Muscle of arm (tissue), 12 donors: ENCODE results near the gene OR2H1. TPM values are rescaled to one million over a fixed set of nuclear protein-coding genes. Genes with fewer than 3 reads are reported as not detected.

ENCODE experiments used
- DNase-seq: peaks from one replicate; pipeline ENCODE4 v3.0.0-alpha.2; 2013
- polyA plus RNA-seq, 12 donors: library from polyadenylated mRNA; unstranded; fragments of 120-200 nt; gene quantifications; one replicate each; pipeline ENCODE4 v1.2.1, GENCODE V29; 2013; ENCODE audit not compliant: insufficient read length in 12 of 12

OR2H1 gene
- polyA plus RNA-seq, 12 donors, result not detected

DNA sequence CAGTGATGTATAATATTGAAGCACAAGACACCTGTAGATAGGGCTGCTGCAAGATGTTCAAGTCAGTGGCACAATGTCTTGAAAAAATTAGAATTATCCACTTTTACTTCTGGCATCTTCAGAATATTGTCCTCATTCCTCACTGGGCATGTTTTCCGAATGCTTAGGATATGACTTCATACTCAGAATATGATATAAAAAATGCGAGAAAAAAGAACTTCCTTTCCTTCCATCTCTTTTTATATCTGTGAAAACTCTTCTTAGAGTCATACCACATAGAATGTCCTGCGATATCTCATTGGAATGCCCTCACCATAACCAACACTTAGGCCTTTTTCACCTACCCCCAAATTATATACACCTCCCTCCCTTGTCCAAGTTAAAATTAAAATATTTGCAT, 26.2 kb downstream of the OR2H1 start:
- DNase-seq, result no peak

DNA sequence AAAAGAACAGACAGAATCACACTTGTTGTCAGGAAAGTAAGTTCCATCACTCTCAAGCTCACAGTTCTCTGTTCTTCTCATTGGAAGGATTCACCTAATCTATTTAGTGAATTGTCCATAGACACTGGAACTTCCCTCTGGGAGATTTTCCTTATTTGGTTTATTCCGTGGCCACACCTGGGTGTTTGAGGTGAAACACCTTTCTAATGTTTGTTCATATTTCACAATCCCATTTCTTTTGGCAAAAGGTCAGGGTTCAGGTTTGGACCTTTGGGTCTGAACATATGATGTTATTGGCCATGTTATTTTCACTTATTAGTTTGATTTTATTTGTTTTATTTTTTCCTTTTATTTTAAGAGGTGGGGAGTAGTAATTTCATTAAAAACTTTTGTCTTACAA, 26.8 kb downstream of the OR2H1 start:
- no peak for DNase-seq

DNA sequence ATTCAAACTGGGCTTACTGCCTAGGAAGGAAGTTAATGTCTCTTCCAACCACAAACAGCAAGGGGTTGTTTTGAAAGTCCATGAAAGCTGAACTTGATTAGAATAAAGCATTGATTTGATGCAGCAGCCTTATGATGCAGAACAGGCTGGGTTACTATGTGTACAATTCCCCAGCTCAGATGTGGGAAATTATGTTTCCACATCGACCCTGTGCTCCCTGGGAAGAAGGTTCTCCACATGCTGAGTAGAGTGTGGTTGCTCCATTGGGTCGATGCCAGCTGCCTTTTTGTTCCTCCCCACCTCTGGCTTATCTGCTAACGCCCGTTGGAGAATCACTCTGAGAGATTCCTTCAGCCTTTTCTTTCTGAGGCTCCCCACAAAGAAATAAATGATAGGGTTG, 29.6 kb downstream of the OR2H1 start:
- DNase-seq, result no peak

DNA sequence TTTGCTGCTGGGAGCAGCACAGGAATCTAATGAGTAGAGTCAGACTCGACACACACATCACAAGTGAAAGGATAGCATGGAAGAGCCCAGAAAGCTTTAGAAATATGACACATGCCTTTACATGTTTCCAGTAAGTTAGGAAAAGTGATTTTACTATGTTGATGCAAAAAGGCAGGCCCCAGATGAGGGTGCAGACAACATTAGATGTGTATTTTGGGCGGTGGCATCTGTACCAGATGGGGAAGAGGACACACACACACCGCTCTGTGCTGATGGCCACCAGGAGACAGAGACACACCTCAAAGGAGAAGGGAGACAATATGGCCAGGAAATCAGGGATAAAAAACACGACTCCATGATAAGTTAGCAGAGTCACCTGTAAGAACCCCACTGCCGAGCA, 30.2 kb downstream of the OR2H1 start:
- no peak for DNase-seq

DNA sequence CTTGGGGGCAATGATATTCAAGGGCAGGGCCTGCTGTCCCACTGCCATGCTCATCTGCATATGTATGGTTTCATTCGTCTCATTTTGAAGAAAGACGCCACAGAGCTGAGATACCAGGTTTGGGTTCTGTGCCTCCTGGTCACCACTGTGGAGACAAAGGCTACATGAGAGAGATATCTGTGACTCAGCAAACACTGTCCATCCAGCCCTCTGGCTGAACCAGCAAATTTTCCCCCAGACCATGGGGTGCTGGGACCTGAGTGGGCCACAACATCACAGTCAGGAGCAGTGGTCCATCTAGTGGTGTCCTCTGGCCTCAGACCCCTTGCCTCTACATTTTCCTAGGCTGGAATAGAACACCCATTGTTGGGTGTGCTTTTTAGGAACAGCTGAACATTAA, 30.7 kb downstream of the OR2H1 start, which contains the start of gene MAS1L:
TSS of gene MAS1L (minus strand) at position 297 of the 400 bp plus-strand sequence. CDS start at position 243, 54 bp downstream.
- no peak for DNase-seq

DNA sequence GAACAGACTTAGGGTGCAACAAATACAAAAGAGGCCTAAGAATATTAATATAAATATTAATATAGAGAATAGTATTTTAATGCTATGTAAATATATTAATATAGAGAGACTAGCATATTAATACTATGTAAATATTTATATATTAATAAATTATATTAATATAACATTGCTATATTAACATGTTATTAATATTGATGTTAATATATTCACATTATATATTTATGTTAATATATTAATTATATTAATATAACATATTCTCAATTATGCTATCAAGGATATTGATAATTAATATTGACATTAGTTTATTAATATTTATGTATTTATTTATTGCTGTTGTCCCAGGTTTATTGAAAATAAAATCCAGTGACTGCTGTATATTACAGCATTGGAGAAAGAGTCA, 31.9 kb downstream of the OR2H1 start:
- DNase-seq, result no peak

DNA sequence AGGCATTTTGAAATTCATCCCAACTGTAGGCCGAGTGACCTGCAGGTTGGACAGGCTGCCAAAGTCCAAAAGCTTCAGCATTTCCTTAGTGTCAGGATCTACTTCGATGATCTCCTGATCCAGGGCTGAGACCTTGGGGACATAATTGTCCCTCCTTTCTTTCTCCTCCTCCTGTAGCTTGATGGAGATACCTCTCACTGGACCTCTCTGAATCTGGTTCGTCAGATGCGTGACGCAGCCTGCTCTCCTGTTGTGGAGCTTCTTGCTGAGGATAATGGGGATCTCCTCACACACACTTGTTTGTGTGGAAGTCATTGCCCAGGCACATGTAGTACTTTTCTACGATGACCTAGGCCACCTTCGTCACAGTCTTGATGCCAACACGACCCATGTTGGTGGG, 32.3 kb downstream of the OR2H1 start:
- no peak for DNase-seq

DNA sequence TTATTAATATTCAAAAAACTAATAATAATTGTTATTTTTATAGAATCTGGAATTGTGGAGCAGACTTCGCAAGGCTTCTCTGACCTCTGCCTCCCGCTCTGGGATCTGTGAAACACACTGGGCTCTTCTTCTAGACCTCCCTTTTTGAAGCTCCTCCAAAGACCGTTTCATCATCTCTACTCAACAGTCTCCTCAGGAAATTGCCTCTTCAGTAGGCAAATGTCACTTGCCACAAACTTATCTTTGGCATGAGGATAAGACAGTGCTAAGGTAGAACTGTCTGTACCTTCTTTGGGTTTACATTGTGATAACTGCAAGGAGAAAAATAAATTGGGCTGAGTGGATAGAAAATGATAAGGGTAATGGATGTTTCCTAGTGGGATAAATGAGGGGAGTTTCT, 33.1 kb downstream of the OR2H1 start:
- DNase-seq, result no peak

DNA sequence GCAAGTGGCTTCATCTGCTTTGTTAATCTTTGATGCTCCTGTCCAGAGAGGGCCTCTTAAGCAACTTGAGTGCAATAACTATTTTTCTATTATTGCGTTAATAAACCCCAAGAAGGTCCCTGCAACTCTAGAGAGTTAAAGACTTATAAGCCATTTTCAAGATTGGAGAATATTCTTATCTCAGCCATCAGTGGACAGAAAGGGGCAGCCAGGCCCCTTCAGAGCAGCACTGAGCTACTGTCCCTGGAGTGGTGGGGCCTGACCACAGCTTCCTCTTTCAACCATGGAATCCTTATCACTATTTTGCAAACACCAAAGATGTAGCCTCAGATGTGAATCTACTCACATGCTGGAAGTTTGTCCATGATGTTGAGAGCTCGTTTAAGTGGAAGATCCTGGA, 33.6 kb downstream of the OR2H1 start:
- no peak for DNase-seq

DNA sequence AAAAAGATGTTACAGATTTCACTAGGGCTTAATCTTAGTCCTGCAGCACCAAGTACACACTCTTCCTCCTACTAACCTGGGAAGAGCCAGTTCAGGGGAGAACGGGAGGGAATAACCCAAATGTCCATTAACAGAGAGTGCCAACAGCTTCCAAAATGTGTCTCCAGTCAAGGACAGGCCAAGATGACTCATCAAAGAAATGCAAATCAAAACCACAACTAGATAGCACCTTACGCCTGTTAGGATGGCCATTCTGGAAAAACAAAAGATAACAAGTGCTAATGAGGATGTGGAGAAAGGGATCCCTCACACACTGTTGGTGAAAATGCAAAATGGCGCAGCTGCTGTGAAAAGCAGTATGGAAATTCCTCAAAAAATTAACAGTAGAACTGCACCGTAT, 34.6 kb downstream of the OR2H1 start:
- DNase-seq, result no peak

DNA sequence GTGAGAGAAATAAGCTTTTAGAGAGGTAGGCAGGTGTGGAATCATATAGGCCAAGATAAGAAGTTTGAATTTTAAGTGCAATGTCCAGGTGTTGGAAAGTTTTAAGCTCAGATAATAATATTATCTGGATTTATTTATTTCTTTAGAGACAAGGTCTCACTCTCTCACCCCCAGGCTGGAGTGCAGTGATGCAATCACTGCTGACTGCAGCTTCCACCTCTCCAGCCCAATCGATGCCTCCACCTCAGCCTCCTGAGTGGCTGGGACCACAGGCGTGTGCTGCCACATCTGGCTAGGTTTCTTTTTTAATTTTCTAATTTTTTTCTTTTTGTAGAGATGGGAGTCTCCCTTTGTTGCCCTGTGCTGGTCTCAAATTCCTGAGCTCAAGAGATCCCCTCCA, 36.3 kb downstream of the OR2H1 start:
- no peak for DNase-seq

DNA sequence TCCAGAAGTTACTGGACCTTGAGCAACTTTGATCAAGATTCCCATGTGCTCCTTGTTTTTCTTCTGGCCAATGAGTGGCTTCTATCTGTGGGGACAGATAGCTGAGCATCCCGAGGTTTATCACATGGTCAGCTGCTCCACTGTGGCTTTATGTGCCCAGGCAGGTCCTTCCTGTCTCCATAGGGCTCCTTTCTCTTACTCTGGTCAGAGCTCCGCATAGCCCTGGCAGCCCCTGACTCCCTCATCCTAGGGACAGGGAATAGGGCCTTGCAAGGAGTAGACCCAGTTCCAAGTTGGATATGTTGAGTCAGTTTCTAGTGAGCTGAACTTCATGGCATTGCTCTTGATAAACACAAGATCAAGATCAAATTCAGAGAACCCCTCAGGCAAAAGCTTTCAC, 37.2 kb downstream of the OR2H1 start:
- DNase-seq, result no peak

DNA sequence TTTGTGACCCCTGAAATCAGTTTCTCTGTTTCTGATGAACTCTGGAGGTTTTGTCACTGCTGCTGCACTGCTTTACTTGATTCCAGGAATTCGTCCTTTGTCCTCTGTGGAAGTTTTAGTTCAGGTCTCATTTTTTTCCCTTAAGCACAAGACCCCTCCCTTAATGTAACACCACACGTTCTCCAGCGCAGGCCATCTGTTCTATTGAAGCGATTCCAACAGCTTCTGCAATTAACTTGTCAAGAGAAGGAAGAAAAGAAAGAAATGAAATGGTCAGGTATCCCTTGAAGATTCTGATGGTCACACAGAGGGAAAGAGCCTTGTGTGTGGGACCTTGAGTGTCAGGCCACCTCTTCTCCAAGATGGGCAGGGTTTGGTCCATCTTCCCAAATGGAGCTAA, 38.6 kb downstream of the OR2H1 start:
- DNase-seq, result no peak

DNA sequence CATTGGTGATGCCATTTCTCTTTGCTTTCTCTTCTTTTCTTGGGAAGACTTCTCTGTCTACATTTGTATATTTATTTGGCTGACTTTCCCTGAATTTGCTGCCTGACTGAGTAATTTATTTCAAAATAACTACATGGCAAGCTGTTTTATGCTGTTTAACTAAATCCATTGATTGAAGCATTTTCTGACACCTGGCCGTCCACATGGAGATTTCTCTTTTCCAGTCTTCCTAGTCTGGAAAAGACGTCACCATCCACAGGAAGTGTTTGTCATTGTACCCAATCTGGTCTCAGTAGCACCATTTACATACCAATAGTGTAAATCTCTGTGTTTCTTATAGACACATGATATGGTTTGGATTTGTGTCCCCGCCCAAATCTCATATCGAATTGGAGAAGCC, 40.0 kb downstream of the OR2H1 start:
- no peak for DNase-seq

DNA sequence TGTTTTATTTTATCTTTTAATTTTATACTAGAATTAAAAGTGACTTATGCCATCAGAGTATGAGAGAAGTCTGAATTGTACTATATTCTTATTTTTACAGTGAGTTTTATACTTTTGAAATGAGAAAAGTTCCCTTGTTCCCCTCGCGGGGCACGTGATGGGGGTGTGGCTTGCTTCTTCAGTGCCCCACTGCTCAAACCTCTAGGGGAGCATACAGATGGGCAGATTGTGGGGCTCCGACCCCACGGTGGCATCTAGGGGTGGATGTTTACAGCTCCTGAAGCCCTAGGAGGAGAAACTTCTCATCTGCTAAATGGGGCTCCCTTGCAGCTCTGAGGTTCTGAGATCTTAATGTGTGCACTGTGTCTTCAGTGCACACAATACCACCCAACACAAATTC, 42.7 kb downstream of the OR2H1 start:
- DNase-seq, result no peak

DNA sequence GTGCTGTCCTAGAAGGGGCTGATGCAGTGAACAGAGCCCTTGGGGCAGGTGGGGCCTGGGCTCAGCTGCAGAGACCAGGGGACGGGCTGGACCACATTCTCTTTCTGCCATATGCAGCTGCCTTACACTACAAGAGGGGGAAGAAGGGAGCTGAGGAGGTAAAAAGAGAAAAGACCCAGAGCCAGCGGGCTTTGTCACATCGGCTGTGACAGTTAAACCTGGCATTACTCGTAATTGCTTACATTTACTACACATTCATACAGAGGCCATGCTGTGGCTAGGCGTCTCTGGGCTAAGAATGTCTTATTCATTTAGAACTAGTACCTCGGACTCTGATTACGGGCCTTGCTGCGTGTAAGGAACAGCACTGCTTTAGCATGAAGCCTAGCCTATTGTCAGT, 43.6 kb downstream of the OR2H1 start:
- no peak for DNase-seq

DNA sequence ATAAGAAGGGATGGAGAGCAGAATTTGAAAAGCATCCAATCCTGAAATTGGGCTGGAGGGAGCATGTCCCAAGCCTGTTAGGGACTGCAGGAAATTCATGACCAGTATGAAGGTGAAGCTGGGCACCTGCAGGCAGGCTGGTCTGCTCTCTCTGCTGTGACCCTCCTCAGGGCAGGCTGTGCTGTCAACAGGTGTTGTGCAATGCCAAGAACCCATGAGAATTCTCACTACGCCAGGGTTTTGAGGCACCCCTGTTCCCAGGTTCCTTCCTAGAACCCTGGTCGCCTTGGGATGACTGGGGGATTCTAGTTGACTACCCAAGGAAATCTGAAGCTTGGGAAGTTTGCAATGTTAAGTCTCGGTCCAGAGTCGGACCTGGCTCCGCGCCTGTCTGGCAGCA, 44.2 kb downstream of the OR2H1 start:
- no peak for DNase-seq

DNA sequence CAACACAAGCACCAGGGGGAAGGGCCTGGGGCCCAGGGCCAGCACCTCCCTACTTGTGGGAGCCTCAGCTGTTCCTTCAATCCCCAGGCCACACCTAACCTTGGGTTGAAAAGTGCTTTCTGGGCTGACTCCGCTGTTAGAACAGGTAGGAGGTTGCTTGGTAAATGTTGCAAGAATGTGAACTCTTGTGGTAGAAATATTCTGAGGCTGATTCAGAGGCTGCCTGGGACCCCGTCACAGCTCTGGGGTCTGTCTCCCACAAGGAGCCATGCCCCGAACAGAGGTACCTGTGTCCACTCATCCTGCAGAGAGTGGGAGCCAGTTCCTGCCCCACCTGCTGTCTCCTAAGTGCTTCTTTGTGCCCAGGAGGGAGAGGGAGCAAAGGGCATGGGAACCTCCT, 45.2 kb downstream of the OR2H1 start:
- no peak for DNase-seq

DNA sequence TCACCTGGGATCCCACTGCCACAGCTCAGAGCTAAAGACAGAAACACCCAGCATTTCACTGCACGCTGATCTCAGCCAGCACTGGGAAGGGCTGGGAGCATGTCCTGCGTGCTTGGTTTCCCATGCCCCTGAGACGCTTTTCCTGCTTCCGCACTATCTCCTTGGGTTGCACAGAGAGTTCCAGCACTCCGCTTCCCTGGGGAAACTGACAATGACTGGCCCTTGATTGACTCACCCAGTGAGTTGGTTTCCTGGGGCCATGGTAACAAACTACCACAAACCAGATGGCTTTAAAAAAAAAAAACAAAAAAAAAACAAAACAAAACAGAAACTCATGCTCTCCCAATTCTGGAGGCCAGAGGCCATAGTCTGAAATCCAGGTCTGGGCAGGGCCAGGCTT, 45.6 kb downstream of the OR2H1 start:
- DNase-seq, result no peak

DNA sequence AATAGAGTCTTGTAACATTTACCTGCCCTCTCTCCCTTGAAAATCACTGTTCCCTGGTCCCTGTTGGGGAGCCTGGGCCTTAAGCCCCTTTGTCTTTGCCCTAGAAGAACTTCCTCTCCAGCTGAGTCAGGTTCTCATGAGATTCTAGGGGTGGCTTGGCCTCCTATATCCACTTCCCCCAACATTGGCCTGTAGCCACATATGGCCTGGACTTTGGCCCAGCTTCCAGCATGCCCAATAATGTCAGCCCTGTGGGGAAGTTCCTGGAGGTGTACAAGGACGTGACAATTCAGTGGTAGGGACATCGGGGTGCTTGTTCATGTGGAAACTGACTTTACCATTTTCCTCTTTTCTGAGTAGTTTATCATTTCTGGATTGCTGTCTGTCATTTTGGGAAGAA, 48.0 kb downstream of the OR2H1 start:
- DNase-seq, result no peak

DNA sequence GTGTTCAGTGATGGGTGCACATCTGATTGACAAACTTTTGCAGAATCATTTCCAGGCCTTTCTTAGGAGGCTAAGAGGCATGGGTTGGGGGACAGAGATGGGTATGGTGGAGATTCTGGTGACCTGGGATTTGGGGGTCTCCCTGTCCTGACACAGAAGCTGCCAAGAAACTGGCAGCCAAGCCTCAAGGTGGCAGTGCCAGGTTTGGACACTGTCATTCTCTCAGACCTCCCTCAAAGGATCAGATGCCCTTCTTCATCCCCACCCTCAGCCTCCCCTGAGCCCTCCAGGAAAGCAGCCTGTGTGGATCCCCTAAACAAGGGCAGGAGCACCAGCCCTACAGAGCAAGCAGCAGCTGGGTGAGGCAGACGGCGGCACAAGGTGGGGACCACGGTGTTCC, 48.9 kb downstream of the OR2H1 start:
- DNase-seq, result no peak

DNA sequence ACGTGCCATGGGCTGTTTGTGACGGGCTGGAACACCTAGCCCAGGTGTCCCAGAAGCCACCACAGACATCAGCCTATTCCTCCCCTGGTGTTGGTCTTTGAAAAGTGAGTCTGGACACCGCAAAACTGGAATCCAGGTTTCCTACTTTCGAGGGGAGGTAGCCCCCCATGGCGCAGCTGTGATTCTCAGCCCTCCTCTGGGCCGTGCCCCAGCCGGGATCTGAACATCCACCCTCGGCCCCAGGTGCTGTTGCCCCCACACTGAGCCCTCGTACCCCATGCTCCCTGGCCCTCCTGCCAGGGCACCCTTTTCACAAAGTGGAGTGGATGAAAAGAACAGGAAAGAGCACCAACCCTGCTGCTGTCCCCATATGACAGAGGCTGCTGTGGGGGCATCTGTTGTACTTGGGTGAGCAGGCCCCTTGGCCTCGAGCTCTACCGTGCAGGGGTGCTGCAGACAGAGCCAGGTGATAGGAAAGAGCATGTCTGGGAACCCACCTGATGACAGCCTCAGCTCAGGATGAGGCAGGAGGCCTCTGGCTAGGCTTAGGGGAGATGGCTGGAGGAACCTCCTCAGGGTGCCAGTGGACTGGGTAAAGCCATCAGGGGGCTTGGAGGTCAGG, 49.6 kb downstream of the OR2H1 start:
- no peak for DNase-seq

DNA sequence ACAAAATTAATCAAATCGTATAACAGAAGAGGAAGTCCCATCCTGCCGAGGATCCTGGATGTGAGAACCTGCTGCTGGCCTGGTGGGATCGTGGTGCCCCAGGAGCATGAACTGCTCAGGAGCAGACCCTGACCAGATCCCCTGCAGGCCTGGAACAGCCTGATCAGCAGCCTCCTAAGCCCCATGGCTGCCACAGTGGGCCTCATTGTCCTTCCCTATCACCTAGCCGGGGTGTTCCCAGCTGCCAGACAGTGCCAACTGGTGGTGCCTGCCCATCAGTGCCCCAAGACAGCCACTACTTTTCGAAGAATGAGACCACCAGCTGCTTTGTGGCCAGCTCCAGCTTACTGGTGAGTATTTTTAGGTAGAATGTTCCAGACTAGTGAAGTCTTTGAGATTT, 50.4 kb downstream of the OR2H1 start:
- DNase-seq, result no peak

DNA sequence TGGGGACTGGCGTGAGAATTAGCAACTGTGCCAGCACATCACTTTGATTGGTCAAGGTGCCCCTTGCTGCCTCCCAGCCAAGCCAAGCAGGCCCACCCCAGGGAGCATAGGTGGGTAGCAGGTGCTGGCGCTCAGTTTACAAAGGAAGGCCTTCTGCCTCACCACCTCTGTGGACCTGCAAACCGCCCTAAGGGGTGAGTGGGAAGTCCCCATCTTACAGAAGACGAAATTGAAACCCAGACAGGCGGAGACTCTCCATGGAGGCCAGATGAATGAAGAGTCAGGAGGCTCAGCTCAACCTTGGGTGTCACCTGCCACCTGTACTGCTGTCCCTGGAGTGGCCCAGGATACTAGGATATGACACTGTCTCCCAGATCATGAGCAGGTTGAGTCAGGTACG, 52.3 kb downstream of the OR2H1 start:
- DNase-seq, result no peak

DNA sequence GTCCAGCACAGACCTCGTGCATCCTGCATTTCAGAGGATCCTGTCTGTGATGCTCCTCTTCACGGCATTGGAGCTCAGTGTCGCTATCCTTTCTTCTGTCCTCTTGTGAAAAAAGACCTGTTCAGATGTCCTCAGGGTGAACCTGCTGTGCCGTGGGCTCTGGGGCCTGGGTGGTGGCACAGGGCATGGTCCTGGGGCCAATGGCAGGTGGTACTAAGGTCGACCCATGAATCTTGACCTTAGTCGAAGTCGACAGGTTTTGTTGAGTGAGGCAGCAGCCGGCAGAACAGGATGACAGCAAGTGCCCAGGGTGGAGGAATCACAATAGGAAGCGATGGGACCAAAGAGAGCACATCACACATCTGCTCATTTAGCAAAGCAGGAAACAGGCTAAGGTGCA, 52.8 kb downstream of the OR2H1 start:
- DNase-seq, result no peak
